Liver (tissue), 3 donors: ENCODE data around the gene ZNF620.
A peak's percentile ranks its signal among the peaks of the same experiment; 100 is the strongest.

Source experiments
- FOXA1 ChIP-seq: IDR thresholded peaks from 2 replicates; pipeline ENCODE4 v1.6.1; 2016; ENCODE audit warnings: antibody characterized with exemption
- GABPA ChIP-seq, 2 donors: IDR thresholded peaks in 1 of 2; conservative IDR thresholded peaks in 1 of 2; 2 replicates each; pipeline ENCODE4 v1.6.1; 2016; ENCODE audit warnings: antibody characterized with exemption in 2 of 2, mild to moderate bottlenecking in 1 of 2, moderate library complexity in 1 of 2
- JUND ChIP-seq, 2 donors: IDR thresholded peaks; 2 replicates each; pipeline ENCODE4 v1.6.1; 2016; ENCODE audit warnings: antibody characterized with exemption in 2 of 2
- NR2F2 ChIP-seq: IDR thresholded peaks from 2 replicates; pipeline ENCODE4 v1.6.1; 2016; ENCODE audit warnings: antibody characterized with exemption
- RAD21 ChIP-seq, 2 donors: IDR thresholded peaks; 2 replicates each; pipeline ENCODE4 v1.6.1; 2016; ENCODE audit warnings: antibody characterized with exemption in 2 of 2, mild to moderate bottlenecking in 2 of 2
- SP1 ChIP-seq: IDR thresholded peaks from 2 replicates; pipeline ENCODE4 v1.6.1; 2018; ENCODE audit warnings: antibody characterized with exemption, mild to moderate bottlenecking
- TAF1 ChIP-seq: conservative IDR thresholded peaks from 2 replicates; pipeline ENCODE4 v1.6.1; 2016; ENCODE audit warnings: antibody characterized with exemption, mild to moderate bottlenecking
- TF ChIP-seq, protein P1 (sequence below): fragments of 150-350 bp; IDR thresholded peaks from 2 replicates; pipeline ENCODE4 v1.5.1; 2017; ENCODE audit warnings: improper control_type of control experiment, low read depth, low read length; ENCODE audit not compliant: missing input control
- TF ChIP-seq, protein P2 (sequence below): IDR thresholded peaks from 2 replicates; pipeline ENCODE4 v1.6.1; 2016; ENCODE audit warnings: antibody characterized with exemption
- TF ChIP-seq, protein P3 (sequence below): IDR thresholded peaks from 2 replicates; pipeline ENCODE4 v1.6.1; 2016; ENCODE audit warnings: antibody characterized with exemption, mild to moderate bottlenecking
- donor health status: healthy.
- donor health status: healthy.

DNA sequence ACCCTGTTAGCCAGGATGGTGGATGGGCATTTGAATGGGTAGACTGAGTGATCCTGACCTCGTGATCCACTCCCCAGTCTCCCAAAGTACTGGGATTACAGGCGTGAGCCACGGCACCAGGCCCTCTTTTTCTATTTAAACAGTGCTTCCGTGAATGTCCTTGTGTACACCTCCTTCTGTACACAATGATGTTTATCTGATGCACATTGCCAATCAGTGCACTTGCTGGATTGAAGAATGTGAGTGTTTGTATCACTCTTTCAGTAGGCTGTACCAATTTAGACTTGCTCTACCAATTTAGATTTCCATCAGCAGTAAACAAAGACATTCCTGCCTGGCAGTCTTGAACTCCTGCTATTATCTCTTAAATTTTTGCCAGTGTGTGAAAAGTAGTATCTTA lies 37.8 kb upstream of the ZNF620 start:
- TF ChIP-seq, protein P1, sequence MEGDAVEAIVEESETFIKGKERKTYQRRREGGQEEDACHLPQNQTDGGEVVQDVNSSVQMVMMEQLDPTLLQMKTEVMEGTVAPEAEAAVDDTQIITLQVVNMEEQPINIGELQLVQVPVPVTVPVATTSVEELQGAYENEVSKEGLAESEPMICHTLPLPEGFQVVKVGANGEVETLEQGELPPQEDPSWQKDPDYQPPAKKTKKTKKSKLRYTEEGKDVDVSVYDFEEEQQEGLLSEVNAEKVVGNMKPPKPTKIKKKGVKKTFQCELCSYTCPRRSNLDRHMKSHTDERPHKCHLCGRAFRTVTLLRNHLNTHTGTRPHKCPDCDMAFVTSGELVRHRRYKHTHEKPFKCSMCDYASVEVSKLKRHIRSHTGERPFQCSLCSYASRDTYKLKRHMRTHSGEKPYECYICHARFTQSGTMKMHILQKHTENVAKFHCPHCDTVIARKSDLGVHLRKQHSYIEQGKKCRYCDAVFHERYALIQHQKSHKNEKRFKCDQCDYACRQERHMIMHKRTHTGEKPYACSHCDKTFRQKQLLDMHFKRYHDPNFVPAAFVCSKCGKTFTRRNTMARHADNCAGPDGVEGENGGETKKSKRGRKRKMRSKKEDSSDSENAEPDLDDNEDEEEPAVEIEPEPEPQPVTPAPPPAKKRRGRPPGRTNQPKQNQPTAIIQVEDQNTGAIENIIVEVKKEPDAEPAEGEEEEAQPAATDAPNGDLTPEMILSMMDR, result no peak
- peak; percentile 96 for TF ChIP-seq FOXA1
- no peak for TF ChIP-seq NR2F2
- no peak for TF ChIP-seq JUND (IDR thresholded peaks at IDR 0.05)
- peak; percentile 45 for TF ChIP-seq SP1
- TF ChIP-seq, protein P2, sequence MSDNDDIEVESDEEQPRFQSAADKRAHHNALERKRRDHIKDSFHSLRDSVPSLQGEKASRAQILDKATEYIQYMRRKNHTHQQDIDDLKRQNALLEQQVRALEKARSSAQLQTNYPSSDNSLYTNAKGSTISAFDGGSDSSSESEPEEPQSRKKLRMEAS, result peak; percentile 54
- TF ChIP-seq RAD21 (IDR thresholded peaks at IDR 0.05), result no peak
- TF ChIP-seq, protein P3, sequence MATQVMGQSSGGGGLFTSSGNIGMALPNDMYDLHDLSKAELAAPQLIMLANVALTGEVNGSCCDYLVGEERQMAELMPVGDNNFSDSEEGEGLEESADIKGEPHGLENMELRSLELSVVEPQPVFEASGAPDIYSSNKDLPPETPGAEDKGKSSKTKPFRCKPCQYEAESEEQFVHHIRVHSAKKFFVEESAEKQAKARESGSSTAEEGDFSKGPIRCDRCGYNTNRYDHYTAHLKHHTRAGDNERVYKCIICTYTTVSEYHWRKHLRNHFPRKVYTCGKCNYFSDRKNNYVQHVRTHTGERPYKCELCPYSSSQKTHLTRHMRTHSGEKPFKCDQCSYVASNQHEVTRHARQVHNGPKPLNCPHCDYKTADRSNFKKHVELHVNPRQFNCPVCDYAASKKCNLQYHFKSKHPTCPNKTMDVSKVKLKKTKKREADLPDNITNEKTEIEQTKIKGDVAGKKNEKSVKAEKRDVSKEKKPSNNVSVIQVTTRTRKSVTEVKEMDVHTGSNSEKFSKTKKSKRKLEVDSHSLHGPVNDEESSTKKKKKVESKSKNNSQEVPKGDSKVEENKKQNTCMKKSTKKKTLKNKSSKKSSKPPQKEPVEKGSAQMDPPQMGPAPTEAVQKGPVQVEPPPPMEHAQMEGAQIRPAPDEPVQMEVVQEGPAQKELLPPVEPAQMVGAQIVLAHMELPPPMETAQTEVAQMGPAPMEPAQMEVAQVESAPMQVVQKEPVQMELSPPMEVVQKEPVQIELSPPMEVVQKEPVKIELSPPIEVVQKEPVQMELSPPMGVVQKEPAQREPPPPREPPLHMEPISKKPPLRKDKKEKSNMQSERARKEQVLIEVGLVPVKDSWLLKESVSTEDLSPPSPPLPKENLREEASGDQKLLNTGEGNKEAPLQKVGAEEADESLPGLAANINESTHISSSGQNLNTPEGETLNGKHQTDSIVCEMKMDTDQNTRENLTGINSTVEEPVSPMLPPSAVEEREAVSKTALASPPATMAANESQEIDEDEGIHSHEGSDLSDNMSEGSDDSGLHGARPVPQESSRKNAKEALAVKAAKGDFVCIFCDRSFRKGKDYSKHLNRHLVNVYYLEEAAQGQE, result no peak
- TF ChIP-seq TAF1, result no peak
- peak in 1 of 2 donors; percentile 18 for TF ChIP-seq GABPA (IDR thresholded peaks at IDR 0.05 in 1 of 2, conservative IDR thresholded peaks at IDR 0.05 in 1 of 2)
